ENCODE data around the gene BNIPL.

DNA sequence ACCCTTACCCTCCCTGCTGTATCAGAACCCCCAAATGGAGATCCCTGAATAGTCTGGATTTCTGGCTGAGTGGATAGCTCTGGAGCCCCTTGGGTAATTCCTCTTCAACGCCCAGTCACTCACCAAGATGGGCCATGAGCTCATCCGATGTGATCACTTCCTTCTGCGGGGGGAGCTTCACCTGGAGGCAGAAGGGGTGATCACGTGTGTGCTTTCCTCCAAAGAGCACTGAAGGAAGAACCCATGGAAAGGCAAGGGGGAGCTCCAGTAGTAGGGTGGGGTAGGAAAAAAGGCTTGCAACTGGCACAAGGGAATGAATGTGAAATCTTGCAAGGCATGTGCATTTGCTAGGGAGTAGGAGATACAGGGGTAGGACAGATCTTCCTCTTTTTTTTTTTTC is 34.8 kb upstream of the BNIPL start:
- TF ChIP-seq POLR2A (IDR thresholded peaks at IDR 0.05) = no peak
- TF ChIP-seq, protein P1, sequence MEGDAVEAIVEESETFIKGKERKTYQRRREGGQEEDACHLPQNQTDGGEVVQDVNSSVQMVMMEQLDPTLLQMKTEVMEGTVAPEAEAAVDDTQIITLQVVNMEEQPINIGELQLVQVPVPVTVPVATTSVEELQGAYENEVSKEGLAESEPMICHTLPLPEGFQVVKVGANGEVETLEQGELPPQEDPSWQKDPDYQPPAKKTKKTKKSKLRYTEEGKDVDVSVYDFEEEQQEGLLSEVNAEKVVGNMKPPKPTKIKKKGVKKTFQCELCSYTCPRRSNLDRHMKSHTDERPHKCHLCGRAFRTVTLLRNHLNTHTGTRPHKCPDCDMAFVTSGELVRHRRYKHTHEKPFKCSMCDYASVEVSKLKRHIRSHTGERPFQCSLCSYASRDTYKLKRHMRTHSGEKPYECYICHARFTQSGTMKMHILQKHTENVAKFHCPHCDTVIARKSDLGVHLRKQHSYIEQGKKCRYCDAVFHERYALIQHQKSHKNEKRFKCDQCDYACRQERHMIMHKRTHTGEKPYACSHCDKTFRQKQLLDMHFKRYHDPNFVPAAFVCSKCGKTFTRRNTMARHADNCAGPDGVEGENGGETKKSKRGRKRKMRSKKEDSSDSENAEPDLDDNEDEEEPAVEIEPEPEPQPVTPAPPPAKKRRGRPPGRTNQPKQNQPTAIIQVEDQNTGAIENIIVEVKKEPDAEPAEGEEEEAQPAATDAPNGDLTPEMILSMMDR (IDR thresholded peaks at IDR 0.05) = no peak

Measured in transverse colon (tissue), 3 donors.